GM12801 (cell line): Measurements from ENCODE around the gene FUCA1.

ENCODE experiments used
- TF ChIP-seq, protein P1 (sequence below): IDR thresholded peaks from one replicate; pipeline ENCODE4 v1.5.1; 2011; ENCODE audit warnings: control low read depth; ENCODE audit not compliant: insufficient read length; ENCODE audit errors: extremely low read depth

FUCA1 gene

GRCh38 chr1:23797478-23798448 lies 70.3 kb downstream of the FUCA1 start:
- TF ChIP-seq, protein P1, sequence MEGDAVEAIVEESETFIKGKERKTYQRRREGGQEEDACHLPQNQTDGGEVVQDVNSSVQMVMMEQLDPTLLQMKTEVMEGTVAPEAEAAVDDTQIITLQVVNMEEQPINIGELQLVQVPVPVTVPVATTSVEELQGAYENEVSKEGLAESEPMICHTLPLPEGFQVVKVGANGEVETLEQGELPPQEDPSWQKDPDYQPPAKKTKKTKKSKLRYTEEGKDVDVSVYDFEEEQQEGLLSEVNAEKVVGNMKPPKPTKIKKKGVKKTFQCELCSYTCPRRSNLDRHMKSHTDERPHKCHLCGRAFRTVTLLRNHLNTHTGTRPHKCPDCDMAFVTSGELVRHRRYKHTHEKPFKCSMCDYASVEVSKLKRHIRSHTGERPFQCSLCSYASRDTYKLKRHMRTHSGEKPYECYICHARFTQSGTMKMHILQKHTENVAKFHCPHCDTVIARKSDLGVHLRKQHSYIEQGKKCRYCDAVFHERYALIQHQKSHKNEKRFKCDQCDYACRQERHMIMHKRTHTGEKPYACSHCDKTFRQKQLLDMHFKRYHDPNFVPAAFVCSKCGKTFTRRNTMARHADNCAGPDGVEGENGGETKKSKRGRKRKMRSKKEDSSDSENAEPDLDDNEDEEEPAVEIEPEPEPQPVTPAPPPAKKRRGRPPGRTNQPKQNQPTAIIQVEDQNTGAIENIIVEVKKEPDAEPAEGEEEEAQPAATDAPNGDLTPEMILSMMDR, result no peak

DNA sequence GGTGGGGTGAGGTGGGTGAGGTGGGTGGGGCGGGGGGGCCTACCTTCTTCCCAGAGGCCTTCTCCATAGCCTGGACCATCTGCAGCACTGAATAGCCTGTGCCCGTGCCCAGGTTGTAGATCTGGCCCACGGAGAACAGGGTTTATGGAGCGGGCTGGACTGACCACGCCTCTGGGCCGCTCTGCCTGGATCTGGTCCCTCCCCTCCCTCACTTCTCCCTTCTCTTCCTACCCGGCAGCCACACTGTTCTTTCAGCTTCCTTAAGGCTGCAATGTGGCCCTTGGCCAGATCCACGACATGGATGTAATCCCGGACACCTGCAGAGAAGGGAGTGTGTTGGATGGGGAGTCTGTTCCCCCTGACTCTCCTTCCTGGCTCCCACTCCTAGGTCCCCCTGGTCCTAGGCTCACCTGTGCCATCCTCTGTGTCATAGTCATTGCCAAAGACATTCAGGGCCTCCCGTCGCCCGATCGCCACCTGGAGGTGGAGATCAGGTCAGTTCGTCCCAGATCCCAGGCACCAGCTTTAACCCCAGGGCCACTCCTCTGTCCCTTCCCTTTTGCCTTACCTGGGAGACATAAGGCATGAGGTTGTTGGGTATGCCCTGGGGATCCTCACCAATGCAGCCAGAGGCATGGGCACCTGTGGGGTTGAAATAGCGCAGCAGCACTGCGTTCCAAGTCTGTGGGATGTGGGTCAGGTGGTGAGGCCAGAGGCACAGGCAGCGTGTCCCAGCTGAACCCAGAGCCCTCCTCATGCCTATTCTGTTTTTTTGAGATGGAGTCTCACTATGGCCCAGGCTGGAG lies 71.4 kb downstream of the FUCA1 start:
- TF ChIP-seq, protein P1, result no peak

DNA sequence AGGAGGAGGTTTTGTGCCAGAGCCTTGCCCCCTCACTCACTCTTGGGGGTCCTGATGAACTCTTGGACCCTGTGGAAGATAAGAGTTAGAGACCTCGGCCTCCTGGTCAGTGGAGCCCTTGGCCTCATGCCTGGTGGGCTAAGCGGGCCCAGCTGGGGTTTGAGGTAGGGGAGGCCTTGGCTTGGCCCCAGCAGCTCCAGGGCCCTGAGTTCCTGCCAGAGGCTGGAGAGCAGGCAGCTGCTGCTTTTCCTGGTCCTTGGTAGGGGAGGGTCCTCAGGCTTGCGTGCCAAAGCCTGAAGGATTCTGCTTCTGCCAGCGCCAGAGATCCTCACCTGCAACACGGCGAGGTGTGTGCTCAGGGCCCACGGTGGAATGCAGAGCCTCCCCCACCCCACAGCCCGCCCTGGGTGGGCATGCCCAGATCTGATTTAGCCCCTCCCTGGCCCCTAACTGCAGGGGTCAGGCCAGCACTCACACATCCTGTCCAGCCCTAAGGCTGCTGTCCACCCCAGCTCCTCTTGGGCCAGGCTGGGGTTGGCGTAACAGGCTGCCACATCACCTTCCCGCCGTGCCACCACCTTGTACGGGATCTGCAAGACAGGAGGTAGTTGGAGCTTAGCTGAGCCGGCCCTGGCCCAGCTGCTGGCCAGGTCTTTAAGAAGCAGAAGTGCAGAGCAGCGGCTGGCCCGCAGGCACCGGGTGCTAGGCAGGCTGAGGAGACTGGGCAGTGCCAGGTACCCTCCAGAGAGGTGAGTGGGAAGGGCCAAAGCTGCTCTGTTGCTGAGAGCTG lies 72.2 kb downstream of the FUCA1 start:
- TF ChIP-seq, protein P1, result no peak
